HG03108 (cell line): ENCODE data around the gene INSC.

Experiments
- ATAC-seq: cut with Tn5 transposase; IDR thresholded peaks from one replicate; pipeline ENCODE4 v1.9.1; 2021; ENCODE audit warnings: moderate library complexity; ENCODE audit not compliant: unreplicated experiment

The INSC gene

GRCh38 chr11:15208378-15209222, 93.9 kb downstream of the INSC start:
- ATAC-seq = peak; percentile 85

GRCh38 chr11:15212876-15213275, 98.2 kb downstream of the INSC start:
- no peak for ATAC-seq

- ATAC-seq = no peak
Measured at GRCh38 chr11:15213471-15214231, 98.9 kb downstream of the INSC start.

GRCh38 chr11:15215005-15215404, 100.3 kb downstream of the INSC start:
- no peak for ATAC-seq

GRCh38 chr11:15216678-15217077, 102.0 kb downstream of the INSC start:
- ATAC-seq = no peak

- ATAC-seq = no peak
Measured at GRCh38 chr11:15217416-15217815, 102.7 kb downstream of the INSC start.

- ATAC-seq = no peak
Measured at GRCh38 chr11:15222777-15223176, 108.1 kb downstream of the INSC start.

GRCh38 chr11:15223318-15223717, 108.6 kb downstream of the INSC start:
- ATAC-seq = no peak

GRCh38 chr11:15224466-15224865, 109.7 kb downstream of the INSC start:
- no peak for ATAC-seq

GRCh38 chr11:15227011-15227410, 112.3 kb downstream of the INSC start:
- ATAC-seq = no peak

- no peak for ATAC-seq
Measured at GRCh38 chr11:15228331-15228849, 113.7 kb downstream of the INSC start.

GRCh38 chr11:15229069-15229468, 114.3 kb downstream of the INSC start:
- no peak for ATAC-seq

- no peak for ATAC-seq
Measured at GRCh38 chr11:15232496-15232895, 117.8 kb downstream of the INSC start.

- no peak for ATAC-seq
Measured at GRCh38 chr11:15233371-15234165, 118.8 kb downstream of the INSC start.

GRCh38 chr11:15234796-15235195, 120.1 kb downstream of the INSC start:
- ATAC-seq = no peak

- no peak for ATAC-seq
Measured at GRCh38 chr11:15236559-15236958, 121.8 kb downstream of the INSC start.

- no peak for ATAC-seq
Measured at GRCh38 chr11:15238856-15239255, 124.1 kb downstream of the INSC start.

GRCh38 chr11:15248749-15249148, 134.0 kb downstream of the INSC start:
- no peak for ATAC-seq

GRCh38 chr11:15258433-15259165, 143.9 kb downstream of the INSC start:
- ATAC-seq = no peak

GRCh38 chr11:15266999-15267398, 152.3 kb downstream of the INSC start:
- ATAC-seq = no peak
